DOHH2 (cell line): ENCODE measurements around the gene MEST.

Experiments
- EZH2phosphoT487 ChIP-seq: fragments of 200-600 bp; sonication (generic); IDR thresholded peaks from 2 replicates; pipeline ENCODE4 v1.6.1; 2017; ENCODE audit warnings: borderline replicate concordance, mild to moderate bottlenecking, antibody characterized with exemption, low read length, moderate library complexity, mixed read lengths
- TF ChIP-seq, protein P1 (sequence below): fragments of 200-600 bp; sonication (generic); IDR thresholded peaks from one replicate; pipeline ENCODE4 v1.5.1; 2014; ENCODE audit warnings: antibody characterized with exemption, mild to moderate bottlenecking, low read depth, low read length; ENCODE audit not compliant: poor library complexity, severe bottlenecking

DNA sequence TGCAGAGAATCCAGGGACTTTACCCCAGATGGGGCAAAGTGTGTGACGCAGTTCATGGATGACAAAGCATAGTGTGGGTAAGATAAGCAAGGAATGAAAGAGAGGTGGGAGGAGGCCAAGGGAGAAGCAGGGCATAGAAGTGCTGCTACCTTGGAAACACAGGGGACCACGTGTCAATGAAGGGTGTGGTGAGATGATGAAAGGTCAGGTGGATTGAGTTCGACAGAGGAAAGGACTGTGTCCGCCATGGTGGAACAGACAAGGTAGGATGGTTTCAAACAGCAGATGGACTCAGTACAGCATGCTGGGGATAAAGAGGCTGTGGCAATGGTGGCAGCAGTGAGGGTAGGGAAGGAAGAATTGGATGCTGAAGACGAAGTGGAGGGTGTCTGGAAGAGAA is 32.7 kb downstream of the MEST start:
- TF ChIP-seq, protein P1, sequence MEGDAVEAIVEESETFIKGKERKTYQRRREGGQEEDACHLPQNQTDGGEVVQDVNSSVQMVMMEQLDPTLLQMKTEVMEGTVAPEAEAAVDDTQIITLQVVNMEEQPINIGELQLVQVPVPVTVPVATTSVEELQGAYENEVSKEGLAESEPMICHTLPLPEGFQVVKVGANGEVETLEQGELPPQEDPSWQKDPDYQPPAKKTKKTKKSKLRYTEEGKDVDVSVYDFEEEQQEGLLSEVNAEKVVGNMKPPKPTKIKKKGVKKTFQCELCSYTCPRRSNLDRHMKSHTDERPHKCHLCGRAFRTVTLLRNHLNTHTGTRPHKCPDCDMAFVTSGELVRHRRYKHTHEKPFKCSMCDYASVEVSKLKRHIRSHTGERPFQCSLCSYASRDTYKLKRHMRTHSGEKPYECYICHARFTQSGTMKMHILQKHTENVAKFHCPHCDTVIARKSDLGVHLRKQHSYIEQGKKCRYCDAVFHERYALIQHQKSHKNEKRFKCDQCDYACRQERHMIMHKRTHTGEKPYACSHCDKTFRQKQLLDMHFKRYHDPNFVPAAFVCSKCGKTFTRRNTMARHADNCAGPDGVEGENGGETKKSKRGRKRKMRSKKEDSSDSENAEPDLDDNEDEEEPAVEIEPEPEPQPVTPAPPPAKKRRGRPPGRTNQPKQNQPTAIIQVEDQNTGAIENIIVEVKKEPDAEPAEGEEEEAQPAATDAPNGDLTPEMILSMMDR, result no peak
- TF ChIP-seq EZH2phosphoT487, result no peak
